GM19468 (cell line): Measurements from ENCODE around the gene CCDC8.
"Not testable (repeated sequence)": the region's sequence is repeated elsewhere in the genome, so short reads cannot be mapped to it uniquely, and the experiment has no call there.

ENCODE experiments used
- ATAC-seq: cut with Tn5 transposase; IDR thresholded peaks from one replicate; pipeline ENCODE4 v1.9.1; 2021; ENCODE audit warnings: mild to moderate bottlenecking, moderate library complexity, moderate number of reproducible peaks; ENCODE audit not compliant: unreplicated experiment; ENCODE audit errors: extremely low read depth

The CCDC8 gene

GRCh38 chr19:46383846-46384245 is 29.5 kb downstream of the CCDC8 start:
- no peak for ATAC-seq

GRCh38 chr19:46383171-46383815 is 30.1 kb downstream of the CCDC8 start:
- ATAC-seq, result no peak

GRCh38 chr19:46381756-46382345 is 31.5 kb downstream of the CCDC8 start:
- no peak for ATAC-seq

GRCh38 chr19:46381346-46381745 is 32.0 kb downstream of the CCDC8 start:
- no peak for ATAC-seq

- ATAC-seq, result no peak
Measured at GRCh38 chr19:46380690-46381089, 32.7 kb downstream of the CCDC8 start.

- ATAC-seq, result no peak
Measured at GRCh38 chr19:46378268-46378667, 35.1 kb downstream of the CCDC8 start.

- no peak for ATAC-seq
Measured at GRCh38 chr19:46376241-46377153, 36.9 kb downstream of the CCDC8 start.

- ATAC-seq, result not testable (repeated sequence)
Measured at GRCh38 chr19:46375476-46376067, 37.8 kb downstream of the CCDC8 start.

- no peak for ATAC-seq
Measured at GRCh38 chr19:46374536-46375475, 38.6 kb downstream of the CCDC8 start.

- ATAC-seq, result no peak
Measured at GRCh38 chr19:46373491-46374359, 39.6 kb downstream of the CCDC8 start.

- no peak for ATAC-seq
Measured at GRCh38 chr19:46372901-46373490, 40.4 kb downstream of the CCDC8 start.

- no peak for ATAC-seq
Measured at GRCh38 chr19:46371371-46371901, 41.9 kb downstream of the CCDC8 start.

- no peak for ATAC-seq
Measured at GRCh38 chr19:46369817-46370216, 43.5 kb downstream of the CCDC8 start.

- no peak for ATAC-seq
Measured at GRCh38 chr19:46368116-46368515, 45.2 kb downstream of the CCDC8 start.

GRCh38 chr19:46367426-46367825 is 45.9 kb downstream of the CCDC8 start:
- no peak for ATAC-seq

- no peak for ATAC-seq
Measured at GRCh38 chr19:46366620-46367292, 46.6 kb downstream of the CCDC8 start.

- ATAC-seq, result no peak
Measured at GRCh38 chr19:46365561-46365960, 47.8 kb downstream of the CCDC8 start.

- ATAC-seq, result no peak
Measured at GRCh38 chr19:46364359-46364758, 49.0 kb downstream of the CCDC8 start.
